Neural cell (in vitro differentiated cells): ENCODE results near the gene PPL.

Source experiments
- EP300 ChIP-seq: fragments of 450-650 bp; conservative IDR thresholded peaks from 2 replicates; pipeline ENCODE4 v1.6.1; 2014; ENCODE audit warnings: antibody characterized with exemption, mild to moderate bottlenecking, moderate library complexity; ENCODE audit not compliant: poor library complexity, severe bottlenecking
- EZH2 ChIP-seq: fragments of 200-600, 300-800 bp; shearing (Covaris generic), sonication (generic); IDR thresholded peaks from 2 replicates; pipeline ENCODE4 v1.6.1; 2014; ENCODE audit warnings: antibody characterized with exemption, low read length, borderline replicate concordance, mild to moderate bottlenecking; ENCODE audit not compliant: insufficient read depth, poor library complexity, severe bottlenecking
- MXI1 ChIP-seq: fragments of 450-650 bp; conservative IDR thresholded peaks from 2 replicates; pipeline ENCODE4 v1.6.1; 2014; ENCODE audit warnings: antibody characterized with exemption, mild to moderate bottlenecking; ENCODE audit not compliant: poor library complexity, severe bottlenecking
- POLR2AphosphoS5 ChIP-seq: IDR thresholded peaks from 2 replicates; pipeline ENCODE4 v1.6.1; 2012
- RAD21 ChIP-seq: fragments of 450-650 bp; conservative IDR thresholded peaks from 2 replicates; pipeline ENCODE4 v1.6.1; 2014; ENCODE audit warnings: antibody characterized with exemption, mild to moderate bottlenecking, moderate library complexity
- SMC3 ChIP-seq: fragments of 450-650 bp; conservative IDR thresholded peaks from 2 replicates; pipeline ENCODE4 v1.6.1; 2014; ENCODE audit warnings: antibody characterized with exemption, mild to moderate bottlenecking, moderate library complexity; ENCODE audit not compliant: poor library complexity
- TAF1 ChIP-seq: IDR thresholded peaks from 2 replicates; pipeline ENCODE4 v1.6.1; 2012; ENCODE audit warnings: low read depth
- TF ChIP-seq, protein P1 (sequence below): fragments of 450-650 bp; IDR thresholded peaks from 2 replicates; pipeline ENCODE4 v1.5.1; 2014; ENCODE audit warnings: antibody characterized with exemption, mild to moderate bottlenecking, moderate library complexity; ENCODE audit not compliant: poor library complexity, severe bottlenecking

DNA sequence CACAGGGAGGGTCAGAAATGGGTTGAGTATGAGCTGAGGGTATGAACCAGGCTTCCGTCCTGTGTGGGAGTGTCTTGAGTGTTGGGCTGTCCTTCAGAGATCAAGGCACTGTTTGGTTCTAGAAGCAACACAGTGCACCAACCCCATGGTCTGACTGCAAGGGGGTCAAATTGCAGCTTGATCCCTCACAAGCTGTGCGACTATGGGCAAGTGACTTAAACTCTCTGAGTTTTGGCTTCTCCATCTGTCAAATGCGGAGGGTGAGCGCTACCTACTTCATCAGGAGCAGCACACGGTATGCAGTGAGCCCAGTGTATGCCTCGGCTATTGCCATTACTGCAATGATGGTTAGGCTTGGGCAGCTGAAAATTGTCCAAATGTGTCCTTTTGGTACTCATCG is 42.2 kb upstream of the PPL start:
- no peak for TF ChIP-seq POLR2AphosphoS5
- TF ChIP-seq, protein P1, sequence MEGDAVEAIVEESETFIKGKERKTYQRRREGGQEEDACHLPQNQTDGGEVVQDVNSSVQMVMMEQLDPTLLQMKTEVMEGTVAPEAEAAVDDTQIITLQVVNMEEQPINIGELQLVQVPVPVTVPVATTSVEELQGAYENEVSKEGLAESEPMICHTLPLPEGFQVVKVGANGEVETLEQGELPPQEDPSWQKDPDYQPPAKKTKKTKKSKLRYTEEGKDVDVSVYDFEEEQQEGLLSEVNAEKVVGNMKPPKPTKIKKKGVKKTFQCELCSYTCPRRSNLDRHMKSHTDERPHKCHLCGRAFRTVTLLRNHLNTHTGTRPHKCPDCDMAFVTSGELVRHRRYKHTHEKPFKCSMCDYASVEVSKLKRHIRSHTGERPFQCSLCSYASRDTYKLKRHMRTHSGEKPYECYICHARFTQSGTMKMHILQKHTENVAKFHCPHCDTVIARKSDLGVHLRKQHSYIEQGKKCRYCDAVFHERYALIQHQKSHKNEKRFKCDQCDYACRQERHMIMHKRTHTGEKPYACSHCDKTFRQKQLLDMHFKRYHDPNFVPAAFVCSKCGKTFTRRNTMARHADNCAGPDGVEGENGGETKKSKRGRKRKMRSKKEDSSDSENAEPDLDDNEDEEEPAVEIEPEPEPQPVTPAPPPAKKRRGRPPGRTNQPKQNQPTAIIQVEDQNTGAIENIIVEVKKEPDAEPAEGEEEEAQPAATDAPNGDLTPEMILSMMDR: no peak
- TF ChIP-seq MXI1: no peak
- no peak for TF ChIP-seq EZH2
- no peak for TF ChIP-seq EP300
- TF ChIP-seq TAF1: no peak
- no peak for TF ChIP-seq RAD21
- TF ChIP-seq SMC3: no peak
